Uterus (tissue), 2 donors: ENCODE results near the gene GSK3A.

ENCODE experiments used
- POLR2A ChIP-seq, 2 donors: fragments of 450-650 bp; IDR thresholded peaks; one replicate each; pipeline ENCODE4 v1.6.1; 2016; ENCODE audit warnings: antibody characterized with exemption in 2 of 2, mild to moderate bottlenecking in 1 of 2, moderate library complexity in 1 of 2
- TF ChIP-seq, protein P1 (sequence below), 4 experiments: fragments of 200-600 bp in 2 of 4; fragments of 450-650 bp in 2 of 4; sonication (generic) in 2 of 4; IDR thresholded peaks; one replicate each; pipeline ENCODE4 v1.5.1; 2016 to 2019; ENCODE audit warnings: antibody characterized with exemption in 4 of 4, mild to moderate bottlenecking in 2 of 4, moderate library complexity in 1 of 4

DNA sequence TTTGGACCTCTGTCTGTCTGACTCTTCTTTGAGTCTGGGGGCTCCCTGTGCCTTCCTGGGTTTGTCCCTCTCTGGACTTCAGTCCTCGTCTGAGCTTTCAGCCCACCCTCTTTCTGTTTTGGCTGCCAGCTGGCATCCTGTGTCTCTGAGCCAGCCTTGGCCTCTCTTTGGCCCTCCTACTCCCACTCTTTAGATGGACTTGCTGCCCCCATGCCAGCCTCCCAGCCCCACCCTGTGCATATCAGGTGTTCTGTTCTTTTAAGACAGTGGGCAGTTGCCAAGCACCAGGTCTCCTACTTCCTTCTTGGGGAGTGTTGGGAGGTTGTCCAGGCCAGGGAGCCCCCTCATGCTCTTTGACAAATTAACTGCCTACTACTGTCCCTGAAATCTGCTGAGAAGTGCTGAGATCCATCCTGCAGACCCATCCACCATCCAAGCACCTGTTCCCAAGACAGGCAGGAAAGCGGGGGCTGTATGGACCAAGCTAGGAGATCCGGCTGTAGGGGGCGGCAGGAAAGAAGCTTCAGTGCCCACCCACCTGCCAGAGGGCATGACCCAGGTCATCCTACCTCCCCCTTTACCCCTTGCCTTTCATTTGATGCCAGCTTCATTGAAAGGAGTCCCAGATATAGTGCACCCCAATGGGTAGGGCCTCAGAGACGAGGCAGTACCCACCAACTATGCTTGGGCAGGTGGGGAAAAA is 36.2 kb upstream of the GSK3A start:
- TF ChIP-seq, protein P1, sequence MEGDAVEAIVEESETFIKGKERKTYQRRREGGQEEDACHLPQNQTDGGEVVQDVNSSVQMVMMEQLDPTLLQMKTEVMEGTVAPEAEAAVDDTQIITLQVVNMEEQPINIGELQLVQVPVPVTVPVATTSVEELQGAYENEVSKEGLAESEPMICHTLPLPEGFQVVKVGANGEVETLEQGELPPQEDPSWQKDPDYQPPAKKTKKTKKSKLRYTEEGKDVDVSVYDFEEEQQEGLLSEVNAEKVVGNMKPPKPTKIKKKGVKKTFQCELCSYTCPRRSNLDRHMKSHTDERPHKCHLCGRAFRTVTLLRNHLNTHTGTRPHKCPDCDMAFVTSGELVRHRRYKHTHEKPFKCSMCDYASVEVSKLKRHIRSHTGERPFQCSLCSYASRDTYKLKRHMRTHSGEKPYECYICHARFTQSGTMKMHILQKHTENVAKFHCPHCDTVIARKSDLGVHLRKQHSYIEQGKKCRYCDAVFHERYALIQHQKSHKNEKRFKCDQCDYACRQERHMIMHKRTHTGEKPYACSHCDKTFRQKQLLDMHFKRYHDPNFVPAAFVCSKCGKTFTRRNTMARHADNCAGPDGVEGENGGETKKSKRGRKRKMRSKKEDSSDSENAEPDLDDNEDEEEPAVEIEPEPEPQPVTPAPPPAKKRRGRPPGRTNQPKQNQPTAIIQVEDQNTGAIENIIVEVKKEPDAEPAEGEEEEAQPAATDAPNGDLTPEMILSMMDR (IDR thresholded peaks at IDR 0.05), result no peak
- no peak for TF ChIP-seq POLR2A (IDR thresholded peaks at IDR 0.05)
